Stimulated activated CD4-positive, alpha-beta T cell treated with anti-CD3 and anti-CD28 coated beads, Interleukin-15, amount 100 ng/mL, for 48 hours (primary cell): ENCODE data around the gene STX4.

Experiments
- DNase-seq, 2 donors: peaks; one replicate each; pipeline ENCODE4 v3.0.0-alpha.2; 2020; ENCODE audit warnings: low read depth in 2 of 2

STX4 gene

GRCh38 chr16:31032736-31033708, at the start of gene STX4:
TSS of gene STX4 (plus strand) at chr16:31033558. CDS start at chr16:31033806, 248 bp downstream.
- peak; percentile 94 to 96 for DNase-seq

GRCh38 chr16:30983898-30984610, 49.3 kb upstream of the STX4 start:
- no peak for DNase-seq

- DNase-seq = peak; percentile 55 to 77
Measured at GRCh38 chr16:30984669-30985400, 48.5 kb upstream of the STX4 start, which contains the start of gene HSD3B7. TSS of gene HSD3B7 (plus strand) at chr16:30985207. CDS start at chr16:30985659, 452 bp downstream.

- no peak for DNase-seq
Measured at GRCh38 chr16:30985401-30986128, 47.8 kb upstream of the STX4 start.

- no peak for DNase-seq
Measured at GRCh38 chr16:30986129-30986991, 47.0 kb upstream of the STX4 start.

GRCh38 chr16:30987581-30988190, 45.7 kb upstream of the STX4 start:
- DNase-seq = no peak

- DNase-seq = no peak
Measured at GRCh38 chr16:30989469-30990047, 43.8 kb upstream of the STX4 start.

GRCh38 chr16:30990105-30990504, 43.3 kb upstream of the STX4 start:
- DNase-seq = no peak

GRCh38 chr16:30991052-30991451, 42.3 kb upstream of the STX4 start:
- no peak for DNase-seq

- no peak for DNase-seq
Measured at GRCh38 chr16:30992276-30992780, 41.0 kb upstream of the STX4 start.

- DNase-seq = no peak
Measured at GRCh38 chr16:30992931-30993816, 40.2 kb upstream of the STX4 start.

GRCh38 chr16:30995927-30996323, 37.4 kb upstream of the STX4 start:
- DNase-seq = no peak

- DNase-seq = no peak
Measured at GRCh38 chr16:30996324-30996984, 36.9 kb upstream of the STX4 start.

- peak; percentile 73 to 82 for DNase-seq
Measured at GRCh38 chr16:30996985-30997724, 36.2 kb upstream of the STX4 start.

GRCh38 chr16:30997725-30998711, 35.3 kb upstream of the STX4 start:
- no peak for DNase-seq
